ENCODE results near the gene COPS2. TPM values are rescaled to one million over a fixed set of nuclear protein-coding genes. Genes with fewer than 3 reads are reported as not detected.

Gene COPS2
- total and polyA plus RNA-seq, 2 experiments from 2014 or later: 37.4 to 97.9 TPM

DNA sequence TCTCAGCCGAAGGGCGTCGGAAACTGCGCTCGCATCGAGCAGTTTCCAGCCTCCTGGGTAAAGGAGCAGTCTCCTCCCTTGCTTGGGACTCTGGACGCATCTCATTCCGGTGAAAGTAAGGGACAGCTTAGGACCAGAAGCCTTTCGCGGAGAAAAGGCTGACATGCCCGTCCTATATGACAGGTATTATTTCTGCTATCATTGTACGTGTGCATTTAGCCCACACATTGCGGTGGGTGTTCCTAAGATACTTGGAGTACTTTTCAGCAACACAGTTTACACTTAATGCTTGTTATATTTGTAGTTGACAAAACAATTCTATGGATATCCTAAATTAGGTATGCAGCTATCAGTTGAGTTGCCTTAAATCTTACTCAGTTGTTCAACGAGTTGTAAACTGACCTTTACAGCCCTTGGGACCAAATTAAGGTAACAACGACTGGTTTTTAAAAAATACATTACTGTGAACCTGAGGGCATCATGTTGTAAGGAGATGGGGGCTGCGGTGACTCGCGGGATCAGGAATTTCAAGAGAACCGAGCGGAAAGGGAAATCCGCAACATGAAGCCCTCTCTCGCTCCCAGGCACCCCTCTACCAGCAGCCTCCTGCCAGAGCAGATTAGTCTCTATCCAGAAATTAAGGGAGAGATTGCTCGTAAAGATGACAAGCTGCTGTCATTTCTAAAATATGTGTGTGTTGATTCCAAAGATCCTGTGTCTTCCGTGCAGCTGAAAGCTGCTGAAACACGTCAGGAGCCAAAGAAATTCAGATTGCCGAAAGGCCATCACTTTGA, 632 bp upstream of the COPS2 start:
- TF ChIP-seq EZH2 (IDR thresholded peaks at IDR 0.05; ENCODE audit: borderline replicate concordance) (no peak), EZH2phosphoT487 (IDR thresholded peaks at IDR 0.05; ENCODE audit: low read depth, severe bottlenecking, unreplicated experiment) (no peak), CTCF (IDR thresholded peaks at IDR 0.05; ENCODE audit: poor library complexity) (no peak)
- Histone ChIP-seq H3K27me3 (no peaks in the 10 kb centered on the region), H2AFZ (peak overlapping the region; percentile 93), H3K4me1 (ENCODE audit: insufficient read depth) (peaks cover 11% of the 10 kb centered on the region), H3K9me2 (replicated peaks; ENCODE audit: insufficient read depth) (no peaks in the 10 kb centered on the region), H3K4me3 (peak overlapping the region; percentile 61), H3K9me3 (ENCODE audit: low read depth) (no peaks in the 10 kb centered on the region), H3K27ac (peak overlapping the region; percentile 44), H4K20me1 (ENCODE audit: insufficient read depth, poor library complexity, severe bottlenecking) (peaks cover 32% of the 10 kb centered on the region), H3K79me2 (peaks cover 71% of the 10 kb centered on the region), H3K36me3 (replicated peaks; ENCODE audit: insufficient read depth, low read depth) (no peaks in the 10 kb centered on the region), H3K4me2 (peak overlapping the region; percentile 83)
- 2% methylated on average over 26 of the region's 26 CpGs for WGBS (ENCODE audit: low lambda C conversion rate, missing lambda C conversion rate)
- DNase-seq (ENCODE audit: low spot score): peak; percentile 23

GRCh38 chr15:49154799-49155109, 645 bp downstream of the COPS2 start:
- no peak for DNase-seq (ENCODE audit: low spot score)
- TF ChIP-seq EZH2 (IDR thresholded peaks at IDR 0.05; ENCODE audit: borderline replicate concordance) (no peak), EZH2phosphoT487 (IDR thresholded peaks at IDR 0.05; ENCODE audit: low read depth, severe bottlenecking, unreplicated experiment) (no peak), CTCF (IDR thresholded peaks at IDR 0.05; ENCODE audit: poor library complexity) (no peak)
- H3K79me2 ChIP-seq: peaks cover 84% of the 10 kb centered on the region
- peaks cover 43% of the 10 kb centered on the region for H4K20me1 ChIP-seq (ENCODE audit: insufficient read depth, poor library complexity, severe bottlenecking)
- peak overlapping the region; percentile 19 for H2AFZ ChIP-seq
- peak overlapping the region; percentile 86 for H3K4me2 ChIP-seq
- H3K4me1 ChIP-seq (ENCODE audit: insufficient read depth): peaks cover 11% of the 10 kb centered on the region
- H3K4me3 ChIP-seq: peak overlapping the region; percentile 73
- no peaks in the 10 kb centered on the region for H3K27me3 ChIP-seq
- WGBS (ENCODE audit: low lambda C conversion rate, missing lambda C conversion rate): 2% methylated on average over 7 of the region's 7 CpGs
- H3K27ac ChIP-seq: peak overlapping the region; percentile 89
- H3K9me2 ChIP-seq (replicated peaks; ENCODE audit: insufficient read depth): no peaks in the 10 kb centered on the region
- H3K9me3 ChIP-seq (ENCODE audit: low read depth): no peaks in the 10 kb centered on the region
- H3K36me3 ChIP-seq (replicated peaks; ENCODE audit: insufficient read depth, low read depth): no peaks in the 10 kb centered on the region

DNA sequence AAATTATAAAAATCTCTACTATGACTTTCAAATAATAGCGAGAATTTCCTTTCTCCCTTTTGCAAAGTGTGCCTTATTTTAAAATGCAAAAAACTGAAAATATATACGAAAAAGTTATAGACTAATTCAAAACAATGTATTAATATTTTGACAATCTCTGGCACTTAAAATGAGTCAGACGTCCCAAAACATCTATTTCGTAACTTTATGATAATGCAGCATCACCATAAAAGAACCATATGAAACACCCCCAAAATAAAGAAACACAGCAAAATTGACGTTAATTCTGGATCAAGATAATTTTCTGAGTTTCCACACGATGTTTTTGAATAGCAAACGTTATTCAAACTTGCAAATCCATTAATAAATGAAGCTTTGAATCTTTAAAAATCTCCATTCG, 1.0 kb downstream of the COPS2 start:
- 32% methylated on average over 8 of the region's 8 CpGs for WGBS (ENCODE audit: low lambda C conversion rate, missing lambda C conversion rate)
- Histone ChIP-seq H3K27ac (peak overlapping the region; percentile 89), H3K4me2 (peak overlapping the region; percentile 86), H3K9me3 (ENCODE audit: low read depth) (no peaks in the 10 kb centered on the region), H3K36me3 (replicated peaks; ENCODE audit: insufficient read depth, low read depth) (no peaks in the 10 kb centered on the region), H3K4me3 (peak overlapping the region; percentile 73), H3K27me3 (no peaks in the 10 kb centered on the region), H3K79me2 (peaks cover 88% of the 10 kb centered on the region), H4K20me1 (ENCODE audit: insufficient read depth, poor library complexity, severe bottlenecking) (peaks cover 47% of the 10 kb centered on the region), H3K9me2 (replicated peaks; ENCODE audit: insufficient read depth) (no peaks in the 10 kb centered on the region), H3K4me1 (ENCODE audit: insufficient read depth) (peaks cover 11% of the 10 kb centered on the region), H2AFZ (peak overlapping the region; percentile 19)
- DNase-seq (ENCODE audit: low spot score): no peak
- TF ChIP-seq EZH2 (IDR thresholded peaks at IDR 0.05; ENCODE audit: borderline replicate concordance) (no peak), CTCF (IDR thresholded peaks at IDR 0.05; ENCODE audit: poor library complexity) (no peak), EZH2phosphoT487 (IDR thresholded peaks at IDR 0.05; ENCODE audit: low read depth, severe bottlenecking, unreplicated experiment) (no peak)
